Measurements from ENCODE around the gene KNCN.

KNCN gene

GRCh38 chr1:46568461-46568891, 17.0 kb upstream of the KNCN start:
- DNase-seq, result no peak

GRCh38 chr1:46563341-46563740, 11.9 kb upstream of the KNCN start:
- DNase-seq, result no peak

- DNase-seq, result no peak
Measured at GRCh38 chr1:46562498-46562897, 11.1 kb upstream of the KNCN start.

- DNase-seq, result no peak
Measured at GRCh38 chr1:46558966-46559365, 7.5 kb upstream of the KNCN start.

- DNase-seq, result no peak
Measured at GRCh38 chr1:46558141-46558963, 6.9 kb upstream of the KNCN start.

GRCh38 chr1:46557403-46557802, 6.0 kb upstream of the KNCN start:
- no peak for DNase-seq

- DNase-seq, result no peak
Measured at GRCh38 chr1:46556822-46557221, 5.4 kb upstream of the KNCN start.

- no peak for DNase-seq
Measured at GRCh38 chr1:46555826-46556619, 4.6 kb upstream of the KNCN start.

- DNase-seq, result no peak
Measured at GRCh38 chr1:46554597-46555381, 3.3 kb upstream of the KNCN start.

- DNase-seq, result no peak
Measured at GRCh38 chr1:46554236-46554596, 2.8 kb upstream of the KNCN start.

- DNase-seq, result no peak
Measured at GRCh38 chr1:46553506-46553905, 2.1 kb upstream of the KNCN start.

GRCh38 chr1:46552357-46553237, 1.1 kb upstream of the KNCN start:
- DNase-seq, result no peak

- DNase-seq, result no peak
Measured at GRCh38 chr1:46550751-46551231, 656 bp downstream of the KNCN start.

- DNase-seq, result peak; percentile 11
Measured at GRCh38 chr1:46549697-46550681, 1.5 kb downstream of the KNCN start.

- DNase-seq, result no peak
Measured at GRCh38 chr1:46547481-46548383, 3.7 kb downstream of the KNCN start.

- no peak for DNase-seq
Measured at GRCh38 chr1:46546210-46546609, 5.2 kb downstream of the KNCN start.

- no peak for DNase-seq
Measured at GRCh38 chr1:46545784-46546183, 5.7 kb downstream of the KNCN start.

- DNase-seq, result no peak
Measured at GRCh38 chr1:46544561-46545240, 6.7 kb downstream of the KNCN start.
